ENCODE measurements around the gene MTCL1. TPM values are rescaled to one million over a fixed set of nuclear protein-coding genes. Genes with fewer than 3 reads are reported as not detected.

MTCL1 gene
- polyA plus RNA-seq, 3 donors: not detected

DNA sequence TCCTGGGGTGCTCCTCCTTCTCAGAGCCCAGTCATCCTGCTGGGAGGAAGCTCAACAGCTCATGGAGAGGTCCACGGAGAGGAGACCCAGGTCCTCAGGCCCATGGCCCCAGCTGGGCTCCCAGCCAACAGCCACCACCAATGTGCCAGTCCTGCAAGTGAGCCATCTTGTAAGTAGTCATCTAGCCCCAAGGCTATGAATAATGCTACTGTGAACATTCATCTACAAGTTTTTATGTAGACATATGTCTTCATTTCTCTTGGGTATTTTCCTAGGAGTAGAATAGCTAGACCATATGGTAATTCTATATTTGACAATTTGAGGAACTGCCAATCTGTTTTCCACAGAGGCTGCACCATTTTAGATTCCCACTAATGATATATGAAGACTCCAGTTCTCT, 166.1 kb downstream of the MTCL1 start:
- H3K36me3 ChIP-seq (replicated peaks in 1 of 2; ENCODE audit: control insufficient read depth in 1 of 2, insufficient read depth in 2 of 2, low read length in 2 of 2): no peaks in the 10 kb centered on the region
- no peak for DNase-seq
- no peaks in the 10 kb centered on the region for H3K4me1 Mint-ChIP-seq
- WGBS (ENCODE audit: insufficient coverage): 75% methylated on average over 1 of the region's 1 CpG
- no peak overlapping the region for H3K9ac ChIP-seq (ENCODE audit: insufficient read depth, low read length, poor library complexity, severe bottlenecking)
- no peak overlapping the region for H3K4me2 ChIP-seq (replicated peaks; ENCODE audit: extremely low read depth, low read length, poor library complexity, severe bottlenecking)
- H3K27ac Mint-ChIP-seq: no peak overlapping the region
- no peaks in the 10 kb centered on the region for H3K36me3 Mint-ChIP-seq
- TF ChIP-seq, protein P1, sequence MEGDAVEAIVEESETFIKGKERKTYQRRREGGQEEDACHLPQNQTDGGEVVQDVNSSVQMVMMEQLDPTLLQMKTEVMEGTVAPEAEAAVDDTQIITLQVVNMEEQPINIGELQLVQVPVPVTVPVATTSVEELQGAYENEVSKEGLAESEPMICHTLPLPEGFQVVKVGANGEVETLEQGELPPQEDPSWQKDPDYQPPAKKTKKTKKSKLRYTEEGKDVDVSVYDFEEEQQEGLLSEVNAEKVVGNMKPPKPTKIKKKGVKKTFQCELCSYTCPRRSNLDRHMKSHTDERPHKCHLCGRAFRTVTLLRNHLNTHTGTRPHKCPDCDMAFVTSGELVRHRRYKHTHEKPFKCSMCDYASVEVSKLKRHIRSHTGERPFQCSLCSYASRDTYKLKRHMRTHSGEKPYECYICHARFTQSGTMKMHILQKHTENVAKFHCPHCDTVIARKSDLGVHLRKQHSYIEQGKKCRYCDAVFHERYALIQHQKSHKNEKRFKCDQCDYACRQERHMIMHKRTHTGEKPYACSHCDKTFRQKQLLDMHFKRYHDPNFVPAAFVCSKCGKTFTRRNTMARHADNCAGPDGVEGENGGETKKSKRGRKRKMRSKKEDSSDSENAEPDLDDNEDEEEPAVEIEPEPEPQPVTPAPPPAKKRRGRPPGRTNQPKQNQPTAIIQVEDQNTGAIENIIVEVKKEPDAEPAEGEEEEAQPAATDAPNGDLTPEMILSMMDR (IDR thresholded peaks at IDR 0.05): no peak
- H3K27me3 ChIP-seq (ENCODE audit: control insufficient read depth in 2 of 2, insufficient read depth in 2 of 2, low read length in 2 of 2): no peaks in the 10 kb centered on the region
- no peak overlapping the region for H3K4me3 ChIP-seq (replicated peaks in 1 of 3; ENCODE audit: low read depth in 2 of 3, low read length in 3 of 3)
- H3K9me3 Mint-ChIP-seq: peaks cover 0 to 5% (median 0%) of the 10 kb centered on the region in 7 donors
- H3K9me3 ChIP-seq (replicated peaks in 1 of 2; ENCODE audit: control insufficient read depth in 1 of 2, insufficient read depth in 1 of 2, low read length in 2 of 2): no peaks in the 10 kb centered on the region
- no peaks in the 10 kb centered on the region for H3K4me1 ChIP-seq (ENCODE audit: control insufficient read depth in 1 of 2, insufficient read depth in 2 of 2, low read length in 2 of 2)
- H3K4me3 Mint-ChIP-seq: no peak overlapping the region
- H3K27me3 Mint-ChIP-seq (ENCODE audit: low read depth in 3 of 3): peaks cover 1 to 8% (median 5%) of the 10 kb centered on the region in 3 donors
- H4K20me1 ChIP-seq (ENCODE audit: insufficient read depth, low read length): no peaks in the 10 kb centered on the region
- H2AFZ ChIP-seq (ENCODE audit: insufficient read depth, low read depth, low read length, poor library complexity, severe bottlenecking): no peak overlapping the region
- H3K27ac ChIP-seq (ENCODE audit: low read depth in 1 of 2, low read length in 2 of 2): no peak overlapping the region
- intact Hi-C loops (cut with micrococcal nuclease): no loop called here
- no peaks in the 10 kb centered on the region for H3K79me2 ChIP-seq (ENCODE audit: insufficient read depth, low read length)

DNA sequence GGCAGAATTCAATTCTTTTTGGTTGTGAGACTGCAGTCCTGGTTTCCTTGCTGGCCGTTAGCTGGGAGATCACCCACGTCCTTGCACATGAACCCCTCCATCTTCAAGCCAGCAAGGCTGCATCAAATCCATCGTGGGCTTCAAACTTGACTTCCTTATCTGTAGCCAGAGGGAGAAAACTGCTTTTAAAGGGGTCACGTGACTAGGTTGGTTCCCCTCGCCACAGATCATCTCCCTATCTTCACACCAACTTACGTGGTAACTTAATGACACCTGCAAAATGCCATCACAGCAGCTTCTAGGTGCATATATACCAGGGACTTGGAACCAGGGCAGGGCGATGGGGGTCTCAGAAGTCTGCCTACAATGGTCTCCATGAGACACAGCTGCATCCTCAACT, 169.5 kb downstream of the MTCL1 start:
- Histone ChIP-seq H3K4me3 (replicated peaks in 1 of 3; ENCODE audit: low read depth in 2 of 3, low read length in 3 of 3) (no peak overlapping the region), H3K9ac (ENCODE audit: insufficient read depth, low read length, poor library complexity, severe bottlenecking) (no peak overlapping the region), H3K9me3 (replicated peaks in 1 of 2; ENCODE audit: control insufficient read depth in 1 of 2, insufficient read depth in 1 of 2, low read length in 2 of 2) (no peaks in the 10 kb centered on the region), H3K36me3 (replicated peaks in 1 of 2; ENCODE audit: control insufficient read depth in 1 of 2, insufficient read depth in 2 of 2, low read length in 2 of 2) (no peaks in the 10 kb centered on the region), H4K20me1 (ENCODE audit: insufficient read depth, low read length) (no peaks in the 10 kb centered on the region), H3K4me1 (ENCODE audit: control insufficient read depth in 1 of 2, insufficient read depth in 2 of 2, low read length in 2 of 2) (no peaks in the 10 kb centered on the region), H3K4me2 (replicated peaks; ENCODE audit: extremely low read depth, low read length, poor library complexity, severe bottlenecking) (no peak overlapping the region), H2AFZ (ENCODE audit: insufficient read depth, low read depth, low read length, poor library complexity, severe bottlenecking) (no peak overlapping the region), H3K27ac (ENCODE audit: low read depth in 1 of 2, low read length in 2 of 2) (no peak overlapping the region), H3K27me3 (ENCODE audit: control insufficient read depth in 2 of 2, insufficient read depth in 2 of 2, low read length in 2 of 2) (no peaks in the 10 kb centered on the region), H3K79me2 (ENCODE audit: insufficient read depth, low read length) (no peaks in the 10 kb centered on the region)
- DNase-seq: no peak
- Mint-ChIP-seq H3K4me3 (no peak overlapping the region), H3K27me3 (ENCODE audit: low read depth in 3 of 3) (peaks cover 1 to 5% (median 2%) of the 10 kb centered on the region in 3 donors), H3K36me3 (no peaks in the 10 kb centered on the region), H3K27ac (no peak overlapping the region), H3K4me1 (no peaks in the 10 kb centered on the region), H3K9me3 (peaks cover 0 to 5% (median 0%) of the 10 kb centered on the region in 7 donors)
- TF ChIP-seq, protein P1 (IDR thresholded peaks at IDR 0.05): no peak
- 68% methylated on average over 6 of the region's 7 CpGs for WGBS (ENCODE audit: insufficient coverage)
- intact Hi-C loops (cut with micrococcal nuclease): no loop called here
